ENCODE data around the gene NAPEPLD. TPM values are rescaled to one million over a fixed set of nuclear protein-coding genes. Genes with fewer than 3 reads are reported as not detected.
A peak's percentile ranks its signal among the peaks of the same experiment; 100 is the strongest.
"Not testable (repeated sequence)": the region's sequence is repeated elsewhere in the genome, so short reads cannot be mapped to it uniquely, and the experiment has no call there.

The NAPEPLD gene
- total RNA-seq = 10 to 100 TPM; 10.7 to 11.5 TPM

GRCh38 chr7:103148994-103149807 is at the start of gene NAPEPLD:
TSS of gene NAPEPLD (minus strand) at chr7:103149099. CDS start at chr7:103128776, 20,323 bp downstream.
- Mint-ChIP-seq H3K4me3 (peak within 1 kb of the TSS; percentile 93), H3K27me3 (no peaks in the 10 kb centered on the region), H3K4me1 (peaks cover 50% of the 10 kb centered on the region), H3K9me3 (no peaks in the 10 kb centered on the region), H3K27ac (peak within 1 kb of the TSS; percentile 94), H3K36me3 (ENCODE audit: low read depth) (peaks cover 17% of the 10 kb centered on the region)
- peak; percentile 74 for DNase-seq
- ChIA-PET CTCF (interaction anchor here (1.3 kb wide), 1 partner anchor 74 kb away, joined by 4 read pairs; the partner anchor contains the start of genes ARMC10 and FBXL13), POLR2A (interaction anchor here (0.6 to 1.8 kb wide), 6 partner anchors 9 to 1795 kb away, joined by 3 to 6 read pairs (median 4); partner anchors contain the start of genes ARMC10 and FBXL13)

DNA sequence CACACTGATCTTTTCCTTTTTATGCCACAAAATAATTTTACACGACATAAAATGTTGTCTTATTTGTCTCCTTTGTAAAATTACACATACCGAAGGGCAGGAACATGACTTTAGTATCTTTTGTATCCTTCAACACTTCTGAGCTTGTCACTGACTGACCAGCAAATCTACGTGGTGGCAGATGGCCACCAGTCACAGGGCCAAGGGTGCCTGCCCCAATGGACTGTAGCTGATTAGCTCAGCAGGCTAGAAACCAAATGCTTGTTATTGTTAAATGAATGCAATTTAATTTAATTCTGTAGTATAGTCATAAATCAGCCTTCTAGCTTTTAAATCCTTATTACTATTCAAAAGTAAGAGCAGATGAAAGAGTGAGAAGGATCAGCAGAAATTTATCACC is 49.2 kb upstream of the NAPEPLD start:
- POLR2A ChIA-PET; DNase-seq; CTCF ChIA-PET; H3K9me3 Mint-ChIP-seq; H3K4me1 Mint-ChIP-seq; H3K27ac Mint-ChIP-seq; H3K36me3 Mint-ChIP-seq (ENCODE audit: low read depth); H3K27me3 Mint-ChIP-seq; H3K4me3 Mint-ChIP-seq: not testable (repeated sequence)

DNA sequence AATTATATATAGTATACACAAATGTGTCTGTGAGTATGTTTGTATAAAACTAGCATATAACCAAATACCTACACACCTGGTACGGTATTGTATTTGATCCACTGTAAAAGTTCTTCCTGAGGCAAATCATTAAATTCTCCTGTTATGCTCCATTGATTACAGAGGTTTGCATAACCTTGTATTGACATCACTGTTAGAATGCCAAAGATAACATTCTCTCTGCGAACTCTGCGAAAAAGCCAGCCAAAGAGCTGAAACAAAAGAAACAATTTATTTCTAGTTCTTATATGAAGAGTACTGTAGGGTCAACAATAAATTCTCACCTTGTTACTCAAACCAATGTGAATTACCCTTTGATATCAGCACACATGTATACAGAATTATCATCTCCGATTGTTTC is 46.5 kb upstream of the NAPEPLD start:
- DNase-seq; H3K27ac Mint-ChIP-seq; H3K36me3 Mint-ChIP-seq (ENCODE audit: low read depth); CTCF ChIA-PET; POLR2A ChIA-PET; H3K4me3 Mint-ChIP-seq; H3K9me3 Mint-ChIP-seq; H3K4me1 Mint-ChIP-seq: not testable (repeated sequence)
- peaks cover 12% of the 10 kb centered on the region for H3K27me3 Mint-ChIP-seq

- H3K4me3 Mint-ChIP-seq; POLR2A ChIA-PET; H3K27ac Mint-ChIP-seq; H3K9me3 Mint-ChIP-seq; CTCF ChIA-PET; H3K36me3 Mint-ChIP-seq (ENCODE audit: low read depth); DNase-seq; H3K4me1 Mint-ChIP-seq; H3K27me3 Mint-ChIP-seq: not testable (repeated sequence)
Observed at GRCh38 chr7:103172415-103173146, 23.7 kb upstream of the NAPEPLD start.

DNA sequence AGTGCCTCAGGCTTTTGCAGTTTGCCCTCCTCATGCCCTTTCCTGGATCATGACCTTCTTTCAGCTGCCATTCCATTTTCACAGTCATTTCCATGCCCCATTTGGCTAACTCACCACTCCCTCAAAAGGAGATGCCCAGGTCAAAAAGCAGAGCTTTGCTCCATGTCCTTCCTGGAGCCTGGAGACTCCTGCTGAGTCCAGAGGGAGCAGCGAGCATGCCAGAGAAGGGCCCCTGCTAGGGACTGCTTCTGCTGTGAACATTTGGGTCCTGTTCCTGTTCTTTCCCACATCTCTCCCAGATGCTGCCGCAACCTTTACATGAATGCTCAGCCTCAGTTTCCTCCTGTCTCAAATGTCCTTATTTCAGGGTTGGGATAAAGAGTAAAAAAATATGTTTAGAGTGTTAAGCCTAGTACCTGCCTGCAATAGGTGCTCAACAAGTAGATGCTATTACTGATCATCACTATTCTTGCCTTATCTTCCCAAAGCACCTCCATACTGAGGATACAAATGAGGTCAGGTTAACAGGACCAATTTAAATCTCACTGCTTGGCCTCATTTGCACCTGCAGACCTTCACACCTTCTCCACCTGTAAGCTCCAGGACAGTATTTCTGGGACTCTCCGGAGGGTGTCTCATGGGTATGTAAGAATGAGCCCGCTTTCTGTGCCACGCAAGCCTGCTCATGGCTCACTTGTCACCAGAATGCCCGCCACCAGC is 23.0 kb upstream of the NAPEPLD start:
- H3K27ac Mint-ChIP-seq, POLR2A ChIA-PET: not testable (repeated sequence)

GRCh38 chr7:103166921-103167544 is 18.1 kb upstream of the NAPEPLD start:
- CTCF ChIA-PET; H3K4me3 Mint-ChIP-seq; H3K27me3 Mint-ChIP-seq; POLR2A ChIA-PET; H3K4me1 Mint-ChIP-seq; DNase-seq; H3K36me3 Mint-ChIP-seq (ENCODE audit: low read depth); H3K27ac Mint-ChIP-seq; H3K9me3 Mint-ChIP-seq: not testable (repeated sequence)

More for the DNA sequence above, 23.0 kb upstream of the NAPEPLD start:
- H3K9me3 Mint-ChIP-seq; DNase-seq; H3K4me3 Mint-ChIP-seq; H3K4me1 Mint-ChIP-seq; CTCF ChIA-PET; H3K27me3 Mint-ChIP-seq; H3K36me3 Mint-ChIP-seq (ENCODE audit: low read depth): not testable (repeated sequence)

GRCh38 chr7:103163087-103163825 is 14.4 kb upstream of the NAPEPLD start:
- H3K27ac Mint-ChIP-seq; H3K4me3 Mint-ChIP-seq; H3K9me3 Mint-ChIP-seq; H3K4me1 Mint-ChIP-seq; DNase-seq; H3K27me3 Mint-ChIP-seq; CTCF ChIA-PET; H3K36me3 Mint-ChIP-seq (ENCODE audit: low read depth); POLR2A ChIA-PET: not testable (repeated sequence)

- H3K4me1 Mint-ChIP-seq; POLR2A ChIA-PET; H3K27ac Mint-ChIP-seq; H3K36me3 Mint-ChIP-seq (ENCODE audit: low read depth); H3K27me3 Mint-ChIP-seq; H3K9me3 Mint-ChIP-seq; DNase-seq; CTCF ChIA-PET; H3K4me3 Mint-ChIP-seq: not testable (repeated sequence)
Observed at GRCh38 chr7:103162641-103163040, 13.7 kb upstream of the NAPEPLD start.

DNA sequence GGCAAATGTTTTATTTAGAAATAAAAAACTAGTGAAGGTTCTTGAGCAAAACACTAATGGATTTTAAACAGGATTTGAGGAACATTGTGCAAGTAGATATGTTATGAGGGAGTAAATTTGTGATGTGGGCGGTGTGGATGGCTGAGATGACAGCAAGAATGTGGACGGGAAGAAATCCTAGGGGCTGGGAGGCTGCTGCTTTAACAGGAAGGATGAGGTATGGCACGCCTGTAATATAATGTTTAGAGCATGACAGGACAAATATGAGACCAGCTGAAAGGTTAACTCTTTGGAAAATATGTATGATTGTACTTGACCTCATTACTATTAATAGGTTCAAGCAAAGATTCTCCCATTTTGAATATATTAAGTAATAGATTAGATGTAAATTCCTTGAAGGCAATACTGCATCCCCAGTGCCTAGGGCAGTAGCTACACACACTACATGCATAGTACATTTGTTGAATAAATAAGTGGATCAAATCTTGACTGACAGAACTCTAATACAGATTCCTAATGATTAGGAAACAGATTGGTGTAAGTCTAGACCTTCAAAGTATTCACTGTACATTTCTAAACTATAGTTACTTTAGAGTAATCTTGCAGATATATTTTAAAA is 13.2 kb upstream of the NAPEPLD start:
- H3K9me3 Mint-ChIP-seq; H3K4me3 Mint-ChIP-seq; CTCF ChIA-PET; H3K27me3 Mint-ChIP-seq; DNase-seq; H3K36me3 Mint-ChIP-seq (ENCODE audit: low read depth); H3K4me1 Mint-ChIP-seq; POLR2A ChIA-PET; H3K27ac Mint-ChIP-seq: not testable (repeated sequence)

- H3K36me3 Mint-ChIP-seq (ENCODE audit: low read depth); H3K27me3 Mint-ChIP-seq; CTCF ChIA-PET; H3K27ac Mint-ChIP-seq; POLR2A ChIA-PET; H3K4me3 Mint-ChIP-seq; H3K9me3 Mint-ChIP-seq; DNase-seq: not testable (repeated sequence)
- peaks cover 17% of the 10 kb centered on the region for H3K4me1 Mint-ChIP-seq
Observed at GRCh38 chr7:103159072-103159471, 10.2 kb upstream of the NAPEPLD start.

- Mint-ChIP-seq H3K4me1 (peaks cover 31% of the 10 kb centered on the region), H3K4me3 (peak overlapping the region; percentile 69), H3K27ac (peak overlapping the region; percentile 75)
- POLR2A ChIA-PET = interaction anchor here (1.4 kb wide), 1 partner anchor 80 kb away, joined by 3 read pairs; the partner anchor contains the start of genes ARMC10 and FBXL13
- H3K27me3 Mint-ChIP-seq; H3K36me3 Mint-ChIP-seq (ENCODE audit: low read depth); H3K9me3 Mint-ChIP-seq: not testable (repeated sequence)
- CTCF ChIA-PET = interaction anchor here (0.7 kb wide), 1 partner anchor 416 kb away, joined by 3 read pairs; no protein-coding TSS in a partner anchor
- peak; percentile 35 for DNase-seq
Observed at GRCh38 chr7:103155331-103156024, 6.6 kb upstream of the NAPEPLD start.

- no peaks in the 10 kb centered on the region for H3K27me3 Mint-ChIP-seq
- H3K27ac Mint-ChIP-seq = no peak overlapping the region
- peaks cover 6% of the 10 kb centered on the region for H3K36me3 Mint-ChIP-seq (ENCODE audit: low read depth)
- CTCF ChIA-PET = interaction anchor here (0.7 kb wide), 1 partner anchor 64 kb away, joined by 3 read pairs; no protein-coding TSS in a partner anchor
- H3K4me1 Mint-ChIP-seq = peaks cover 39% of the 10 kb centered on the region
- no peaks in the 10 kb centered on the region for H3K9me3 Mint-ChIP-seq
- POLR2A ChIA-PET = no interaction called here
- no peak overlapping the region for H3K4me3 Mint-ChIP-seq
- DNase-seq = no peak
Observed at GRCh38 chr7:103154042-103154441, 5.1 kb upstream of the NAPEPLD start.

Data from activated CD4-positive, alpha-beta memory T cell treated with anti-CD3 and anti-CD28 coated beads, Interleukin-2, amount 10 ng/mL, durations not matched to agents 7 days and 5 days (primary cell).